ENCODE measurements around the gene ZNF335. TPM values are rescaled to one million over a fixed set of nuclear protein-coding genes. Genes with fewer than 3 reads are reported as not detected.
"Not testable (repeated sequence)": the region's sequence is repeated elsewhere in the genome, so short reads cannot be mapped to it uniquely, and the experiment has no call there.

Gene ZNF335
- total RNA-seq, 3 donors from 2014 or later, result 12.6 to 25.9 (median 20.6) TPM

DNA sequence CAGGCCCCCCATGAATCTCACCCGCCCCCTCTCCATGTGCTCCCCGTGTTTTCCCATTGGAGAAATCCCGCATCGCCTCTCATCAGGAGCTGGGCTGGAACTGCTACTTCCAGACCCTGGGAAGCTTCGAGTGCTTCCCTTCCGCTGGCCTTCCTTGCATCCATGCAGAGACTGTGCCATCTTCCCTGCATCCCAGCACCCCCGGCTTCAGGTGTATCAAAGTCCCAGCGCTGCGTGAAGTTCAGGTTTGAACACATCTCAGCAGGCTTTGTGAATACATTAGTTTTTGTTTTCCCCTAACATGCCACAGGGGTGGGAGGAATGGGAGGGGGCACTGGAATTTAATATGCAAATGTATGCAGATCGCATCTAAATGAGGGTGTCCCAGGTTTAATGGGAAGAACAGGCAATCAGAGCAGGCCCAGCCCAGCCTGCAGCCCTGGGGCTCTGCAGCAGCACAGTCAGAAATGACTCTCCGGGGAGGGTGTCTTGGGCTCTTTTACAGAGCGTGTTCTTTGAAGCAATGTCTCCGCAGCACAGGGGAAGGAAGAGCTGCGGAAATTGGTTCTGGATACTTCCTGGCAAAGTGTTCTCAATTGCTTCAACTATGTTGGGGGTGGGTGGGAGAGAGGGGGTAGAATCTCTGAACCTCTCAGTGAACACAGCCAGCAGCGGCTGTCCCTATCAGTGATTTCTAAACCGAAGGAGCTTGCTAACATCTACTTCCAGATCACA is 28.4 kb upstream of the ZNF335 start:
- no peaks in the 10 kb centered on the region for H3K4me1 ChIP-seq
- H3K27ac ChIP-seq, result no peak overlapping the region
- no peaks in the 10 kb centered on the region for H3K36me3 ChIP-seq
- no peak overlapping the region for H3K4me3 ChIP-seq
- TF ChIP-seq, protein P1, sequence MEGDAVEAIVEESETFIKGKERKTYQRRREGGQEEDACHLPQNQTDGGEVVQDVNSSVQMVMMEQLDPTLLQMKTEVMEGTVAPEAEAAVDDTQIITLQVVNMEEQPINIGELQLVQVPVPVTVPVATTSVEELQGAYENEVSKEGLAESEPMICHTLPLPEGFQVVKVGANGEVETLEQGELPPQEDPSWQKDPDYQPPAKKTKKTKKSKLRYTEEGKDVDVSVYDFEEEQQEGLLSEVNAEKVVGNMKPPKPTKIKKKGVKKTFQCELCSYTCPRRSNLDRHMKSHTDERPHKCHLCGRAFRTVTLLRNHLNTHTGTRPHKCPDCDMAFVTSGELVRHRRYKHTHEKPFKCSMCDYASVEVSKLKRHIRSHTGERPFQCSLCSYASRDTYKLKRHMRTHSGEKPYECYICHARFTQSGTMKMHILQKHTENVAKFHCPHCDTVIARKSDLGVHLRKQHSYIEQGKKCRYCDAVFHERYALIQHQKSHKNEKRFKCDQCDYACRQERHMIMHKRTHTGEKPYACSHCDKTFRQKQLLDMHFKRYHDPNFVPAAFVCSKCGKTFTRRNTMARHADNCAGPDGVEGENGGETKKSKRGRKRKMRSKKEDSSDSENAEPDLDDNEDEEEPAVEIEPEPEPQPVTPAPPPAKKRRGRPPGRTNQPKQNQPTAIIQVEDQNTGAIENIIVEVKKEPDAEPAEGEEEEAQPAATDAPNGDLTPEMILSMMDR (IDR thresholded peaks at IDR 0.05), result no peak
- TF ChIP-seq POLR2A (IDR thresholded peaks at IDR 0.05) (no peak), POLR2AphosphoS5 (IDR thresholded peaks at IDR 0.05) (no peak)
- no peak for DNase-seq (ENCODE audit: low spot score in 2 of 2)
- peaks cover 0 to 12% of the 10 kb centered on the region in 2 donors for H3K27me3 ChIP-seq
- H3K9me3 ChIP-seq, result no peaks in the 10 kb centered on the region
- intact Hi-C loops (cut with DNase I; ENCODE audit: low total_unique reads), result no loop called here

DNA sequence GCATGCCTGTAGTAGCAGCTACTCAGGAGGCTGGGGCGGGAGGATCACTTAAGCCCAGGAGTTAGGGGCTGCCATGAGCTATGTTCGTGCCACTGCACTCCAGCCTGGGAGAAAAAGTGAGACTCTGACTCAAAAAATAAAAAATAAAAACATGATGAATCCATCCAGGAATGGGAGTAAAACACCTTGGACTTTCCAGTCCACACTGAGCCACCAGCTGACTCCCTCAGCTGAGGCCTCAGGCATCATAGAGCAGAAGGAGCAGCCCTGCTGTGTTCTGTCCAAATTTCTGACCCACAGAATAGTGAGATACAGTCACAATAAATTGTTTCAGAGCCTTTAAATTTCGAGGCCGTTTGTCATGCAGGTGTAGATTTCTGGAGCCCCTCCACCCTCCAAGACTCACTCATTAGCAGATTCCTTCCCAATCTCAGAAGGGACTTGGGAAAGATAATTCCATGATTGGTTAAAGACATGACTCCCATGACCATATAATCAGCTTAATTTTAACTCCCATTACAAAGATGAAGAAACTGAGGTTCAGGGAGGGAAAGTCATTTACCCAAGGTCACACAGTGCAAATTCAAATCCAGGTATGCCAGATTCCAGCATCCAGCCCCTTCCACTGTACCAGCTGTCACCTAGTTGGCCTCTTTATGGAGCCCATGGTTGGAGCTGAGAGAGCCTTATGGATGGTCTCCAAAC is 27.7 kb upstream of the ZNF335 start:
- no peak for DNase-seq (ENCODE audit: low spot score in 2 of 2)
- TF ChIP-seq, protein P1 (IDR thresholded peaks at IDR 0.05), result no peak
- H3K4me1 ChIP-seq, result no peaks in the 10 kb centered on the region
- H3K27ac ChIP-seq, result no peak overlapping the region
- no peak overlapping the region for H3K4me3 ChIP-seq
- peaks cover 0 to 9% of the 10 kb centered on the region in 2 donors for H3K27me3 ChIP-seq
- no peaks in the 10 kb centered on the region for H3K9me3 ChIP-seq
- intact Hi-C loops (cut with DNase I; ENCODE audit: low total_unique reads), result no loop called here
- no peaks in the 10 kb centered on the region for H3K36me3 ChIP-seq

DNA sequence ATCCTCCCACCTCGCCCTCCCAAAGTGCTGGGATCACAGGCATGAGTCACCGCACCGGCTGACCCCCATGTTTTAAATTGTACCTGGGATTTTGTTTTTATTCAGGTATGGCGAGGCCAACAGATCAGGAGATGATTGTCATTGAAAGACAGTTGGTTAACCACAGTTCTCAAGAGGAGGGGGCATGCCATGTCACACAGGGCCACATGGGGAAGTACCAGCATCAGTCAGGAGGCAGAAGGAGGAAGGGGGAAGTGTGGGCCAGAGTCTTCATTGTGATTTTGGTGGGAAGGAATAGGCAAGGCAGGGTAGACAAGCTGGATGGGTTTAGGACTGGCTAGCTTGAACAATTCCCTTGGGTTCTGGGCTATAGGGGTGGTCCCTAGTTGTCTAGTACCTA is 26.8 kb upstream of the ZNF335 start:
- Histone ChIP-seq H3K27me3 (peaks cover 0 to 9% of the 10 kb centered on the region in 2 donors), H3K9me3 (no peaks in the 10 kb centered on the region), H3K4me3 (no peak overlapping the region), H3K36me3 (no peaks in the 10 kb centered on the region), H3K4me1 (no peaks in the 10 kb centered on the region), H3K27ac (no peak overlapping the region)
- intact Hi-C loops (cut with DNase I; ENCODE audit: low total_unique reads), result no loop called here
- TF ChIP-seq POLR2A (IDR thresholded peaks at IDR 0.05) (no peak), POLR2AphosphoS5 (IDR thresholded peaks at IDR 0.05) (no peak)
- TF ChIP-seq, protein P1 (IDR thresholded peaks at IDR 0.05), result no peak
- no peak for DNase-seq (ENCODE audit: low spot score in 2 of 2)

DNA sequence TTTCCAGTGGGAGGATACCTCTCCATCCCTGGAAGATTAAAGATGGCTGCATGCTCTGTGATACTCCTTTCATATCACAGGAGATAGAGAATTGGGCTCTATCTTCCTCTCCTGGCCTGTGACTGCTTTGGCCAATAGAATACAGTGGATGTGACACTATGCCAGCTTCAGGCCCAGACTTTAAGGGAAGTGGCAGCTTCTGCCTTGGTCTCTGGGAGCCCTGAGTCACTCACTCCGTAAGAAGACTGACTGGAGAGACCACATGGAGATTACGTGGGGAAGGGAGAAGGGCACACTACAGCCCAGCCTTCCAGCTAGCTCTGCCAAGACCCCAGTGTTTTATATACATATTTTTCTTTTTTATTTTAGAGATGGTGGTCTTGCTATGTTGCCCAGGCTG is 26.3 kb upstream of the ZNF335 start:
- Histone ChIP-seq H3K36me3 (no peaks in the 10 kb centered on the region), H3K27me3 (peaks cover 0 to 9% of the 10 kb centered on the region in 2 donors), H3K9me3 (no peaks in the 10 kb centered on the region), H3K4me1 (no peaks in the 10 kb centered on the region), H3K4me3 (no peak overlapping the region), H3K27ac (no peak overlapping the region)
- no peak for DNase-seq (ENCODE audit: low spot score in 2 of 2)
- intact Hi-C loops (cut with DNase I; ENCODE audit: low total_unique reads), result no loop called here
- TF ChIP-seq POLR2A (IDR thresholded peaks at IDR 0.05) (no peak), POLR2AphosphoS5 (IDR thresholded peaks at IDR 0.05) (no peak)
- TF ChIP-seq, protein P1 (IDR thresholded peaks at IDR 0.05), result no peak

DNA sequence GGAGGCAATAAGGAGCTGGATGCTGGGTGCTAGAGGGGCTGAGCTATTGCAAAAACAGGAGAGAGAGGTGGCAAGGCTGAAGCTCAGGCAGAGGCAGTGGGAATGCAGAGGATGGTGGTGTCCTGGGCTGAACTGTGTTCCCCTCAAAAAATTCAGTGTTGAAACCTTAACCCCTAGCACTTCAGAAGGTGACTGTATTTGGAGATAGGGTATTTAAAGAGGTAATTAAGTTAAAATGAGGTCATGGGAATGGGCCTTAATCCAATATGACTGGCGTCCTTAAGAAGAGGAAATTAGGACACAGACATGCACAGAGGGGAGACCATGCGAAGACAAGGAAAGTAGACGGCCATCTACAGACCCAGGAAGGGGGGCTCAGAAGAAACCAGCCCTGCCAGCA is 25.2 kb upstream of the ZNF335 start:
- H3K4me1 ChIP-seq, result no peaks in the 10 kb centered on the region
- intact Hi-C loops (cut with DNase I; ENCODE audit: low total_unique reads), result no loop called here
- H3K27ac ChIP-seq, result no peak overlapping the region
- no peak for TF ChIP-seq POLR2A (IDR thresholded peaks at IDR 0.05)
- TF ChIP-seq, protein P1 (IDR thresholded peaks at IDR 0.05), result no peak
- TF ChIP-seq POLR2AphosphoS5 (IDR thresholded peaks at IDR 0.05), result no peak
- H3K4me3 ChIP-seq, result no peak overlapping the region
- DNase-seq (ENCODE audit: low spot score in 2 of 2), result no peak
- no peaks in the 10 kb centered on the region for H3K9me3 ChIP-seq
- peaks cover 0 to 9% of the 10 kb centered on the region in 2 donors for H3K27me3 ChIP-seq
- no peaks in the 10 kb centered on the region for H3K36me3 ChIP-seq

DNA sequence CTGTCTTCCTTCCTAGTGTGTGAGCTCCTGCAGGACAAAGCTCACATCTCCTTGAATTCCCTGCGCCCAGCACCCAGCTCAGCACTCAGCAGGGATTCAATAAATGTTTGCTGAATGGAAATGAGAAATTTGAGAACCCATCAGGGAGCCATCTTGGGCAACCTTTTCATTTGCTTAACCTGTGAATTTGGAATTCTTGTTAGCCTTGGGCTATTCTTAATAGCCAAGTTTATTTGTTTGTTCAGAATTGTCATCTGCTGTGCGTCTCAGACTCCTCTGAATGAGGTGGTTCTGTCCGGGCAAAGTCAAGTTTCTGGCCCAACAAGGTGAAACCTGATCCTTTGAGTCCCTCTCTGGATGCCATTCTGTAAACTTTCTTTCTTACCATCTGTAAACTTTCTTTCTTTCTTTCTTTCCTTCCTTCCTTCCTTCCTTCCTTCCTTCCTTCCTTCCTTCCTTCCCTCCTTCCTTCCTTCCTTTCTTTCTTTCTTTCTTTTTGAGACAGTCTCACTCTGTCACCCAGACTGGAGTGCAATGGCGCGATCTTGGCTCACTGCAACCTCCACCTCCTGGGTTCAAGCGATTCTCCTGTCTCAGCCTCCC is 23.6 kb upstream of the ZNF335 start:
- intact Hi-C loops (cut with DNase I; ENCODE audit: low total_unique reads); H3K4me1 ChIP-seq; H3K9me3 ChIP-seq; DNase-seq (ENCODE audit: low spot score in 2 of 2); H3K27ac ChIP-seq; H3K4me3 ChIP-seq; H3K36me3 ChIP-seq: not testable (repeated sequence)
- H3K27me3 ChIP-seq, result peaks cover 0 to 13% of the 10 kb centered on the region in 2 donors

All from breast epithelium (tissue), 4 donors.